ENCODE data around the gene URM1.
"Not testable (repeated sequence)": the region's sequence is repeated elsewhere in the genome, so short reads cannot be mapped to it uniquely, and the experiment has no call there.

The URM1 gene
- total RNA-seq, result 17.5 to 30.4 reads per million in 2 donors

DNA sequence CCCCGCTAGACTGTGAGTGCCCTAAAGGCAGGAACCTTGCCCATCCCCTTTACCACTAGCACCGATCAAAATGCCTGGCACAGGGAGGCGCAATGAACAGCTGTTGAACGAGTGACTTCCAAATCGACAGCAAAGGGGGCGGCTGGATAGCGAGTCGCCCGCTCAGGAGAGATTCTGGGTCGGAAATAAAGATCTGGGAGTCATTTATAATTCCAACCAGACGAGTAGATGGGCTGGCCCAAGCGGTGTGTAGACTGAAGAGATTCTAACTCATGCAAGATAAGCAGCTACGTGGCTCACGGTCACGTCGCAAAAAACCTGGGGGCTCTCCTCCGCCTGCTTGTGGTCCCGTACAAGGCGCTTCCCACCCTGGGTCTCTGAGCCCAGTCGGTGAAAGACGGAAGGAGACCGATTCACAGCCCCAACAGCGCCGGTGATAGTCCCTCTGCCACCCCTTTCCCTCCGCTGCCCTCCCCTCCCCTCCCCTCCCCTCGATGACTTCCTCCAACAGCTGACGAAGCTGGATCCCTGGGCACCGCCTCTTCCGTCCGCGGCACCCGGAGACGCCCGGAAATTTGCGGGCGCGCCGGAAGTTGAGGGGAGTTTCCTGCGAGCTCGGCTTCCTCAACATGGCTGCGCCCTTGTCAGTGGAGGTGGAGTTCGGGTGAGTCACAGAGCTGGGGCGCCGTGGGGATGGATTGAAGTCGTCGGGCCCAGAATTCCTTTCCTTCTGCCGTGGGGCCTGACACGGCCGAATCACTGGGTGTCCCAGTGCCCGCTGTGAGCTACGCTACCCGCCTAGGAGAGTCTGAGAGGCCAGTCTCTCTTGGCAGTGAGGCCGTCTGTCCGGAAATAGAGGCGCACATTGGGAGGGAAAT is at the start of gene URM1:
URM1 (plus strand) TSS at position 623 of the 878 bp plus-strand sequence; CDS start at position 630, 7 bp downstream.
- DNase-seq, result peak; percentile 90 to 99 (median 93)

DNA sequence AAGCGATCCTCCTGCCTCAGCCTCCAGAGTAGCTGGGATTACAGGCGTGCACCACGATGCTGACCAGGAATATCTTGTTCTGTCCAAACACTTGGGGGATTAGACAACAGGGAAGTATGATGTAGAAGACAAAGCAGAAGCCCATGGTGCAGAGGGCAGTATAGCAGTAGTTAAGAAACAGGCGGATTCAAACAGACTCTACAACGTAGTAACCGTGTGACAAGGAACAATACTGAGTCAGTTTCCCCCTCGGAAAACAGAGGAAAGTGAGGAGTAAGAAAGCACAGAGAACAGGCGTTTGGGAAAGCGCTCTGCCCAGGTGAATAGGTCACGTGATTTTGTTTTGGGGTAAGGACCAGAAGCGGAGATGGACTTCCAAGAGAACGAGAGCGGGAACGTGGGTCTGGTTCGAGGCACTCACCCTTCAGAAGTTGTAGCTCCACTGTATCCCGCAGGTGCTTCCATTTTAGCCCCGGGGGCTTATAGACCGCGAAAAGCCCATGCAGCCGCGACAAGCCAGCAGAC is 49.2 kb upstream of the URM1 start:
- DNase-seq, result no peak

DNA sequence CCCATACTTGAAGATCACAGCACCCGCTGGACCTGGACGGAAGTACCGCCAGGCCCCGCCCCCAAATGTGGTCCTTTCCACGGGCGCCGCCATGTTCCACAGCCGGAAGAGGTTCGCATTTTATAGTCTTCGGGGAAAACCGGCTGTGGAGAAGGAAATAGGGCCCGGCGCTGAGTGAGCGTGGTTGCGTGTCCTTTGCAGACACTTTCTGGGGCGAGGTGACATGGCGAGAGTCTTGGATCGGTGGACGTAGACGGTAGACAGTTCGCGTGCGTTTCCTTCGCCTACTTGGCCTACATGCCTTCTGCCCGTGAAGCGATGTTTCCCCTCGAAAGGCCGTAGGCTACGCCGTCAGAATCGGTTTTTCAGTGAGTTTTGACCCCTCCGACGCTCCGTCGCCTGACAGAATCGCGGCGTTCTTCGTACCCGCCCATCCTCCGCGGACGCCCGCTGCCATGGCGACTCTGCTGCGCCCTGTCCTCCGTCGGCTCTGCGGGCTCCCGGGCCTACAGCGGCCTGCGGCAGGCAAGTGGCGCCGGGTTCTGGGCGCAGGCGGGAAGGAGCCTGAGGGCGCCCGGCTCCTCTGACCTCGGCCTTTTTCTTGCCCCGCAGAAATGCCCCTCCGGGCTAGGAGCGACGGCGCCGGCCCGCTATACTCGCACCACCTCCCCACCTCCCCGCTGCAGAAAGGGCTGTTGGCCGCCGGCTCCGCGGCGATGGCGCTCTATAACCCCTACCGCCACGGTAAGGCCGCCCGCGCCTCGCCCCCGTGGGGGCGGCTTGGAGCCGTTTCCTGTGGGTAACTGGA is 48.6 kb upstream of the URM1 start, which contains the start of the genes COQ4 and TRUB2:
COQ4 (plus strand) TSS at position 436 of the 808 bp plus-strand sequence; CDS start at position 456, 20 bp downstream.
TRUB2 (minus strand) TSS at position 44 of the 808 bp plus-strand sequence; CDS start at position 5, 39 bp downstream.
- peak; percentile 82 to 97 (median 88) for DNase-seq

DNA sequence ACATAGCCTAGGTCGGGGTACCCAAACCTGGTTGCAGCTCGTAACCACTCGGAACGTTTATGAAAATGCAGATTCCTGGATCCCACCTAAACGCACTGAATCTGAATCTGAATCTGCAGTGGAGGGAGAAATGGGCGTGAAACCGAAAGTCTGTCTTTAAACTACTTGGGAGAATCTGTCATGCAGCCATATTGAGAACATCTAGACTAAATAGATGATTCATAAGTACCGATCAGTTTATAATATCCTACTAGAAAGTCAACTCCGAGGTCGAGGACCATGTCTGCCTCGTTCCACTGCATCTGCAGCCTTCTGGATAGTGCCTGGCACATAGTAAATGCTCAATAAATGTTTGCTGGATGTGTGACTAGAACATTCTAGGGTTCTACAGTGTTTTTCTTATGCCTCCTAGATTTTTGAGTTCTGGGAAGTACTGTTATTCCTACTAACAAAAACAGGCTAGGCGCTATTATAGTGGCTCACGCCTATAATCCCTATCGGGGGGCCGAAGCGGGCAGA is 47.9 kb upstream of the URM1 start:
- no peak for DNase-seq

DNA sequence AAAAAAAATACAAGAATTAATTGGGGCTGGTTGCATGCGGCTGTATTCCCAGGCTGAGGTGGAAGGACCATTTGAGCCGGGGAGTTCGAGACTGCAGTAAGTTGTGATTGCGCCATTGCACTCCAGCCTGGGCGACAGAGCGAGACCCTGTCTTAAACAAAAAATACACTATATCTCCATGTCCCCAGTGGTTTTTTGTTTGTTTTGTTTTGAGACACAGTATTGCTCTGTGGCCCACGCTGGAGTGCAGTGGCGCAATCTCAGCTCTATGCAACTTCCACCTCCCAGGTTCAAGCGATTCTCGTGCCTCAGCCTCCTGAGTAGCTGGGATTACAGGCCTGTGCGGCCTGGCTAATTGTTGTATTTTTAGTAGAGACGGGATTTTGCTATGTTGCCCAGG is 47.4 kb upstream of the URM1 start:
- DNase-seq, result no peak

DNA sequence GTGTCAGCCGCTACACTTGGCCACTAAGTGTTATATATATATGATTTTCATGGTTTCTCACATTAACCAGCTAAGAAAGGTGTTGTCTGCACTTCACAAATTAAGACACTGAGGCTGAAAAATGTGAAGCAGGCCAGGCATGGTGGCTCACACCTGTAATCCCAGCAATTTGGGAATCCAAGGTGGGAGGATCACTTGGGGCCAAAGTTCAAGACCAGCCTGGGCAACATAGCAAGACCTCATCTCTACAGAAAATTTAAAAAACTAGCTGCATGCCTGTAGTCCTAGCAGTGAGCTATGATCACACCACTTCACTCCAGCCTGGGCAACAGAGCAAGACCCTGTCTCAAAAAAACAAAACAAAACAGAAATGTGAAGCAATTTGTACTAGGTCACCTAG is 46.8 kb upstream of the URM1 start:
- DNase-seq, result no peak

DNA sequence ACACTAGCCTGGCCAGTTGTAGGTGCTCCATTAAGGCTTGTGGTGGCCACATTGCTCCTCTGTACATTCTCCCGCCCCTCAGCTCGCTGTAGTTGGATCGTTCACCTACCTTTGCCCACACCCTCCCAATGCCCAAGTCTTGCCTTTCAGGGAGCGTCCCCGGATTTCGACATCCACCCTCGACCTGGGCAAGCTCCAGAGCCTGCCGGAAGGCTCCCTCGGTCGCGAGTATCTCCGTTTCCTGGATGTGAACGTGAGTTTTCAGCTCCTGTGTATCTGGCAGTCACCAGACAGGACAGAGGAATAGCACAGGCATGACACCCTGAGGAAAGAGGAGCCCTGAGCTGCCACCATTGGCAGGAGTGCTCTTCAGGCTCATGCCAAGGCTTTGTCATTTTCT is 45.5 kb upstream of the URM1 start:
- DNase-seq, result no peak

DNA sequence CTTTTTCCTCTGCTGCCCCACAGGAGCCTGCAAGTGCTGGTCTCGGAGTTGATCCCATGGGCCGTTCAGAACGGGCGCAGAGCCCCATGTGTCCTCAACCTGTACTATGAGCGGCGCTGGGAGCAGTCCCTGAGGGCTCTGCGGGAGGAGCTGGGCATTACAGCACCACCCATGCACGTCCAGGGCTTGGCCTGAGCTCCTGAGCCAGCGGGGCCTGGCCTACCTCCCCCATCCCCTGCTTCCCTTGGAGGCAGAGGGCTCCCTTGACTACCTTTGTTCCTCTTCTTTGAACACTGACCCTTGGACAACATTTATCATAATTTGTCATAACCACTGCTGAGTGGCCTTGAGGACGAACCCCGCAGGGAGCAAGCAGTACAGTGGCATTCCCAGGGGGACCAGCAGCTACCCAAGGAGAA is 37.7 kb upstream of the URM1 start:
- DNase-seq, result no peak

DNA sequence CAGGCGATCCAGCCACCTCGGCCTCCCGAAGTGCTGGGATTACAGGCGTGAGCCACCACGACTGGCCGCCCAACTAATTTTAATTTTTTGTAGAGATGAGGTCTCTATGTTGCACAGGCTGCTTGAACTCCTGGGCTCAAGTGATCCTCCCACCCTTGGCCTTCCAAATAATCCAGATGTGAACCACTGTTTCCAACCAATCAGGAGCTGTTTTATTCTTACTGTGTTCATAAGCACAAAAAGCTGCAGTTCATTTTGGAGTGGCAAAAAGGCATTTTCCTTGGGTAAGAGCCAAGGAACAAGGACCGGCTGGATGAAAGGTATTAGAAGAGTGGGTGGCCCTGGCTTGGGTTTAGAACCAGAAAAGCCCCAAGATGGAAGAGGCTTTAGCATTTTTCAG is 36.0 kb upstream of the URM1 start:
- DNase-seq, result no peak

DNA sequence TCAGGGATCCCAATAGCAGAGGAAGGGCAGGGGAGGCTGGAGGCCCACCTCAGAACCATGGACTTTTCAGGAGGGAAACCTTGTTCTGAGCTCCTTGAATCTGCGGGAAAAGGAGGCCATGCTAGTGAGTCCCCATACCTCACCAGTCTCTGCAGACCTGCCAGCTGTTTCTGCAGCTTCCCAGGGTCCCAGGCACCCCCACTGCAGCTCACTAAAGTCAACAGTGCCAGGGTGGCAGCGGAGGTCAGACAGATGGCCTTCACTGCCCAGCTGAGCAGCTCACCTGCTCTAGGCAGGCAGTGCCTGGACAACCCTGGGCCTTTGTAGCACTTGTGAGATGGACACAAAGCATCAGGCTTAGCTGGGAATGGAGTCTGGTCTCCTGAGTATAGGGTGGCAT is 35.3 kb upstream of the URM1 start:
- DNase-seq, result no peak

DNA sequence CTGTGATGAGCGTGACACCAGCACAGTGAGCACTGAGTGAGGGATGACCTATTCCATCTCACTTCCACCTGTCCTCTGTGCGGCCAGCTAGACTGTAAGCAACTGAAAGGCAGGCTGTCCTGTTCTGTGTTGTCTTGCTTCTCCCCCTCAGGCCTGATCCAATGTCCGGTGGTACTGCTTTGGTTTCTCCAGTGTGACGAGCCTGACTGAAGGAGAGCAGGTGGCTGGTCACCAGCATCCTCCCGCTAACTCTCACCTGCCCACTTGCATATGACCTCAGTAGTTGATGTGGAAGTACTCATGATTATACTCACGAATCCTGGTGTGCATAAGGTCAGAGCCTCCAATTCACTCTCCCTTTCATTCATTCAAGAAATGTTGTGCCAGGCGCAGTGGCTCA is 33.2 kb upstream of the URM1 start:
- no peak for DNase-seq

DNA sequence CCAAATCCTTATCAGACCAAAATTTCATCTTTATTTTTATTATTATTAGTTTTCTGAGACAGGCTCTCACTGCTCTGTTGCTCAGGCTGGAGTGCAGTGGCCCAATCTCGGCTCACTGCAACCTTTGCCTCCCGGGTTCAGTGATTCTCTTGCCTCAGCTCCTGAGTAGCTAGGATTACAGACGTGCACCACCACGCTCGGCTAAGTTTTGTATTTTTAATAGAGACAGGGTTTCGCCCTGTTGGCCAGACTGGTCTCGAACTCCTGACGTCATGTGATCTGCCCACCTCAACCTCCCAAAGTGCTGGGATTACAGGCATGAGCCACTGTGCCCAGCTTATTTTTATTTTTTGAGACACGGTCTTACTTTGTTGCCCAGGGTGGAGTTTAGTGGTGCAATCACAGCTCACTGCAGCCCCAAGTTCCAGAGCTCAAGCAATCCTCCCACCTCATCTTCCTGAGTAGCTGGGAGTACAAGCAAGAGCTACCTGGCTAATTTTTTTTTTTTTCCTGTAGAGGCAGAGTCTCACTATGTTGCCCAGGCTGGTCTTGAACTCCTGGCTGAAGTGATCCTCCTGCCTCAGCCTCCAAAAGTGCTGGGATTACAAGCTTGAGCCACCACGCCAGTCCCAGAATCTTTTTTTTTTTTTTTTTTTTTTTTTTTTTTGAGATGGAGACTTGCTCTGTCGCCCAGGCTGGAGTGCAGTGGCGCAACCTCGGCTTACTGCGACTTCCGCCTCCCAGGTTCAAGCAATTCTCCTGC is 32.1 kb upstream of the URM1 start:
- DNase-seq, result not testable (repeated sequence)

DNA sequence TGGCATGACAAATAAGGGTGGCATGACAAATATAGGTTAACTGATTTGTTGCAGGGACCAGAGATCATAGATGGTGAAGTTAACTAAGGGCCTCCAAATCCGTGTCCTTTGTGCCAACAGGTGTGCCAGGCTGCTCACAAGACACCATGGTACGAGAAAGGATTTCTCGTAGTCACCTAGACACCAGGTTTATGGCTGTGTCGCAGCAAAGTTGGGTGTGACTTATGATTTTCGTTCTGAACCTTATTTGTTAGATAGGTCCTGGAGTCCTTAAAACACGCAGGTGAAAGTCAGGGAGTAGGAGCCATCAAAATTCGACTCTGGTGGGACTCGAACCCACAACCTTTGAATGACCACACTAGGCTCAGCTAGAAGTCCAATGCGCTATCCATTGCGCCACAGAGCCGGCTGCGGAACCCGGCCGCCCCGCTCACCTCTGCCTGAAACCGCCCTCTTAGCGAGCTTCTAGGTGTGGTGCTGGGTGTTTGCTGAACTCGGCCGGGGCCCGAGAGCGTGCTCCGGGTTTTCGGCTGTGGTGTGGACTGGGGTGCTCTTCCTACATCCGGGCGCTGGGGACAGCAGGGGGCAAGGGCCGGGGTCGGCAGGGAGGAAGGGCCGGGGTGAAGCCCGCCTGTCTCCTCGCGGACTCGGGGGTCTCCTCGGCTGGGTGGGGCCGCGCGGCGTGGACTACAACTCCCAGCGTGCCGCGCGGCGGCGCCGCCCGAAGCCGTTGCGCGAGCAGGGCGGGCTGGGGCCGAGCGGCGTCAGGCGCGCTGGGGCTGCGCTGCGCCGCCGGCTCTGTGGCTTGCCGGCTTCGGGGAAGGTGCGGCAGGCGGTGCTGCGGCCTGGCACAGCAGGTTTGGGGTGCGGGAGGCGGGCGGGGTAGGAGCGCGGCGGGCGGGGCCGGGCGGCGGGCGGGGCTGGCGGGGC is 31.1 kb upstream of the URM1 start, which contains the start of gene SLC27A4:
SLC27A4 (plus strand) TSS at position 767 of the 930 bp plus-strand sequence. CDS start 2,606 bp downstream, outside the sequence.
- DNase-seq, result peak; percentile 64 to 90 (median 77)

DNA sequence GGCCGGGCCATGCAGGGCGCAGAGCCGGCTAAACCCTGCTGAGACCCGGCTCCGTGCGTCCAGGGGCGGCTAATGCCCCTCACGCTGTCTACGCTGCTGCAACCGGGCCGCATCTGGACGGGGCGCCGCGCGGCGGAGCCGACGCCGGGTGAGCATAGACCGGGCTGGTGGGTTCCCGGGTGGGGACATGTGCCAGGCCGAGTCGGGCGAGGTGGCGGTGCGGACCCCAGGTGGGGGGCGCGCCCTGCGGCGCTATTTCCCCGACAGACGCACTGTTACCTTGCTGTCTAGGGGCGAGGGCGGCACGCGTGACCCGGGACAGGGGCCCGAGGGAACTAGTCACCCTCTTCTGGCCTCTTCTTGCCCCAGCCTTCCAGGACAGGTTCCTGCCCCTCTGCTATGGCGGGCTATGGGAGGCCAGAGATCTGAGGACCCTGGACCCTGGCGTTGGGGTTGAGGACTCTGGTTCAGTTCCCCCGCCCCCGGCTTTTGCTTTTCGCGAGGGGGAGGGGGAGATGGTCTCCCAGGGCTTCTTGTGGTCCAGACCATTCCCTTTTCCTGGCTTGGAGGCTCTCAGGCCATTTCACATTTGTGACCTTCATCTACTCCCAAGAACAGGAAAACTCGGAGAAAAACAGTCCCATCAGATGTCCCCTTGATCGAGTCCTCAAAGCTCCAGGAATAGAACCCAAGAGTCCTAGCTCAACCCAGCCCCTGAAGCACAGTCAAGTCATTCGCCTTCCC is 30.3 kb upstream of the URM1 start:
- no peak for DNase-seq

DNA sequence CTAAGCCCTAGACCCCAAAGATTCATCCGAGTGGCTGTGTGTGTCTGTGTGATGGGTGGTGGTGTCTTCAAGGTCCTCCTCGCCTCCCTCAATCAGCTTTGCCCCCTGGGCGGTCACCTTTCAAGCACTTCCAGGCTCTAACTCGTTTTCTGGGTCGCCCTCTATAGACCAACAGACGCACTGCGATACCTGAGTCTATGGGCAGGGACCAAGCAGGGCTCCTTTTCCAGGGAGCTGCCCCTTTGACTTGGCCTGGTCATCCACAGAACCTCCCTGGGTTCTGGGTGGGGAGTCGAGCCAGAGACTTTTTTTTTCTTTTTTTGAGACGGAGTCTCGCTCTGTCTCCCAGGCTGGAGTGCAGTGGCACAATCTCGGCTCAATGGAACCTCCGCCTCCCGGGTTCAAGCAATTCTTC is 29.7 kb upstream of the URM1 start:
- peak; percentile 21 to 80 (median 51) for DNase-seq

DNA sequence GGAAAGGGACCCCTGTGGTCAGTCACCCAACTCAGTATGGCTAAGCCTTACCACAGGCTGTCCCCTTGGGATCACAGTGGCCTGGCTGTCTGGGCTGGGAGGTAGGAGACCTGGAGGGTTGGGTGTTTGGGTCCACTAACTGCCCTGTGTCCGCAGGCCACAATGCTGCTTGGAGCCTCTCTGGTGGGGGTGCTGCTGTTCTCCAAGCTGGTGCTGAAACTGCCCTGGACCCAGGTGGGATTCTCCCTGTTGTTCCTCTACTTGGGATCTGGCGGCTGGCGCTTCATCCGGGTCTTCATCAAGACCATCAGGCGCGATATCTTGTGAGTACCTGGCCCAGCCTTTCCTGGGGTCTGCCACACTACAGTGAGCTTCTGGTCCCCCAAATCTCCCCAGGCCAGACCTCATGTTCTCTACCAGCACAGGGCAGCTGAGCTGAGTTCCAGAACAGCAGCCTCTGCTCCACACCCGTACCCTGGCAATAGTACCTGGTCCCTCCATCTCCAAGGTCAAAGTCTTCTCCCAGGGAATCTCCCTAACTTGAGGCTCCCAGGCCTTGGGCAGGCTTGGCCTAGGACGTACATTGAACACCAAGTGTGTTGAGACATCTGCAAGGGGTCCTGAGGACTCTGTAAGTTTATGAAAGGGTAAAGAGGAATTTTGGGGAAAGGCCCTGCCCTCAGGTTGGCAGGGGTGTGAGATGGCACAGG is 28.0 kb upstream of the URM1 start:
- DNase-seq, result no peak

DNA sequence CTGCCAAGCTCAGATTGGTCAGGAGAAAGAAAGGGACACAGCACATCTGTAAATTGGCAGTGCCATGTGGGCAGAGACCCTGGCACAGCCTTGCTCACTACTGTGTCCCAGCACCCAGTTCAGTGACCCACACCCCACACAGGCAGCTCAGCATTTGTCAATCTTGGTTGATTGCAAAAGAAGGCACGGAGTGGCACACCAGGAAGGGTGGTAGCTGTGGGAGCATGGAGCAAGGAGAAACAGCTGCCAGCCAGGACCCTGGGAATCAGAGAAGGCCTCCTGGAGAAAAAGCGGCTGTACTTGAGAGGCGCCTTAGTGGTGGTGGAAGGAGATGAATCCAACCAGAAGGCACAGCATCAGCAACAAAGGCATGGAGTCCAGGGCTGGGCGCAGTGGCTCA is 27.3 kb upstream of the URM1 start:
- DNase-seq, result no peak

DNA sequence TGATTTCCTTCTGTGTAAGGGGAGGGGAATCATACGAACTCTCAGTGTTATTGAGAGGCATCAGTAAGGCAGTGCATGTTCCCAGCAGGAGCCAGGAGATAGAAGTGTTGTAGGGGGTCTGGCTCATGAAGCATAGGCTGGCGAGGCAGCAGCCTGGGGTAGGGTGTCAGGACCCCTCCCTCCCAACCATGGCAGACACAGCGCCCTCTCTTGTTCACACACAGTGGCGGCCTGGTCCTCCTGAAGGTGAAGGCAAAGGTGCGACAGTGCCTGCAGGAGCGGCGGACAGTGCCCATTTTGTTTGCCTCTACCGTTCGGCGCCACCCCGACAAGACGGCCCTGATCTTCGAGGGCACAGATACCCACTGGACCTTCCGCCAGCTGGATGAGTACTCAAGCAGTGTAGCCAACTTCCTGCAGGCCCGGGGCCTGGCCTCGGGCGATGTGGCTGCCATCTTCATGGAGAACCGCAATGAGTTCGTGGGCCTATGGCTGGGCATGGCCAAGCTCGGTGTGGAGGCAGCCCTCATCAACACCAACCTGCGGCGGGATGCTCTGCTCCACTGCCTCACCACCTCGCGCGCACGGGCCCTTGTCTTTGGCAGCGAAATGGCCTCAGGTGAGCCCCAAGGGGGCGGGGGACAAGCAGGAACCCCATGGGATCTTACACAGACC is 26.1 kb upstream of the URM1 start:
- no peak for DNase-seq

DNA sequence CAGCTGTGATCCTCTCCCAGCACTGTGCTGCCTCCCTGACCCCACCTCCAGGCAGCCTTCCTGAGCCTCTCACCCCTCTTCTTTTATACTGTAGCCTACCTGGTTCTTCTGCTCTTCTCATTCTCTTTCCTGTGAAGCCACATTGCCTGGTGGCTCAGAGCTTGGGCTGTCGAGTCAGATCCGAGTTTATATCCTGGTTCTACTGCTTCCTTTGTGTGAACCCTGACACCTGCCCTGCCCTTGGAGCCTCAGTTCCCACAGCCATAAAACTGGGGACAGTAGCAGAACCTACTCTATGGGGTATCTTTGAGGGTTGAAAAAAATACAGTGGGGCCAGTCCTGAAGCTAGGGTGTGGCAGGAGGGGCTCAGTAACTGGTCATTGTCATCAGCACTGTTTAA is 22.0 kb upstream of the URM1 start:
- no peak for DNase-seq
